Left renal pelvis (tissue), 4 donors: ENCODE data around the gene ARID4B. TPM values are rescaled to one million over a fixed set of nuclear protein-coding genes. Genes with fewer than 3 reads are reported as not detected.
"Not testable (repeated sequence)": the region's sequence is repeated elsewhere in the genome, so short reads cannot be mapped to it uniquely, and the experiment has no call there.

ENCODE experiments used
- DNase-seq, 4 donors: peaks; one replicate each; pipeline ENCODE4 v3.0.0-alpha.2; 2013; ENCODE audit warnings: low read depth in 4 of 4, low spot score in 3 of 4
- polyA plus RNA-seq, 4 donors: library from polyadenylated mRNA; unstranded; fragments of 120-200 nt; gene quantifications; one replicate each; pipeline ENCODE4 v1.2.1, GENCODE V29; 2013; ENCODE audit not compliant: insufficient read length in 4 of 4

The ARID4B gene
- polyA plus RNA-seq, 4 donors: 42.6 to 57.0 (median 49.4) TPM

DNA sequence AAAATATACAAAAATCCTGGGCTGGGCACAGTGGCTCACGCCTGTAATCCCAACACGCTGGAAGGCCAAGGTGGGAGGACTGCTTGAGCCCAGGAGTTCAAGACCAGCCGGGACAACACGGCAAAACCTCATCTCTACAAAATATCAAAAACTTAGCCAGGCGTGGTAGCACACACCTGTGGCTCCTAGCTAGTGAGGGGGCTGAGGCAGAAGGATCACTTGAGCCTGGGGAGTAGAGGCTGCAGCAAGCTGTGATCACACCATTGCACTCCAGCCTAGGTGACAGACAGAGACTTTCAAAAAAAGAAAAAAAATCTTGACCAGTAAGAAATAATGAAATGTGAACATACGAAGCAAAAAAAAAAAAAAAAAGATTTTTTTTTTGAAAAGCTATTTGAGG, 52.1 kb downstream of the ARID4B start:
- no peak for DNase-seq

DNA sequence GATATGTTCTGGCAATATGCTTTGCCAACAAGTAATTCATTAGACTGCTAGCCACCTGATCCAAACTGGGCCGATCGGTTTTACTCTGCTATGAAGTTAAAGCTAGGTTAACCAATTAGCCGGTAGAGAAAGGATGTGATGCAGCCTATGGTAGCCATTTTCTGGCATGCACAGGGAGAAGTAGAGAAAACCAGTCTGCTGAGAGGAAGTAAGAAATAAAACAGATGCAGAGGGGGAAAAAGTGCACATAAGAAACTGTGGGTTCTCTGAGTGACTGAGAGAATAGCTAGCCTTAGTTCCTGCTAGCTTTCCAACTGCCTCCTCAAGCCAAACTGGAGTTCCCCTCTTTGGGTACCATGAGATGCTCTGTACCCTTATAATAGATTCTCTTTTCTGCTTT, 52.8 kb downstream of the ARID4B start:
- no peak for DNase-seq

DNA sequence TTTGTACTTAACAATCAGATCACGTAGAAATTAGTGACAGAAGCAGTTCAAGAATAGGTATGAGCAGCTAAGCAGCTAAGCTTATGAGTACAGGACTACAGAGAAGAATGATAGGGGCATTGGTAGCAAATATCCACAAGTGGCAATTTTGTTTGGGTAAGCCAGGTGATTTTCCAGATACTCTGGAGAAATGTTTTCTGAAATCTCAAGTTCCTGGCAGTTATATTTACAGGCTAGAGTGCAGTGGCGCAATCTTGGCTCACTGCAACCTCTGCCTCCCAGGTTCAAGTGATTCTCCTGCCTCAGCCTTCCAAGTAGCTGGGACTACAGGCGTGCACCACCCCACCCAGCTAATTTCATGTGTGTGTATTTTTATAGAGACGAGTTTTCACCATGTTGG, 55.1 kb downstream of the ARID4B start:
- DNase-seq: no peak

DNA sequence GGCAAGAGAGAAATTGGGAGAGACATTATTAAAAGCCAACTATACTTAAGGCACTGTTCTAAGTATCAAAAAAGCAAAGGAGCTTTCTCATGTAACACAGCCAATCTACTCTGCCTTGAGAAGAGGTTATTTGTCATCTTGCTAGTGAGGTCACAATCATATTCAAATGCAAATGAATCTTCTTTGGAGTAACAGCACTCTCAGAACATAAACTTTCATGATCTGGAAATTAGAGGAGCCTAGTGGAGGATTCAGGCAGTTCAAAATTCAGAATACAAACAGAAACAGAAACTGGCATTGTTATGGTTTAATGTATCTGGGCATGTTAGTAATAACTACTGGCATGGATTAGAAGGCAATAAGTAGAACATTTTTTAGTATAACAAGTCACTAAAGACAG, 57.4 kb downstream of the ARID4B start:
- no peak for DNase-seq

GRCh38 chr1:235269990-235270389, 58.0 kb downstream of the ARID4B start:
- DNase-seq: not testable (repeated sequence)

- DNase-seq: no peak
Measured at GRCh38 chr1:235268379-235269125, 59.4 kb downstream of the ARID4B start.

GRCh38 chr1:235266967-235267366, 61.0 kb downstream of the ARID4B start:
- DNase-seq: no peak

DNA sequence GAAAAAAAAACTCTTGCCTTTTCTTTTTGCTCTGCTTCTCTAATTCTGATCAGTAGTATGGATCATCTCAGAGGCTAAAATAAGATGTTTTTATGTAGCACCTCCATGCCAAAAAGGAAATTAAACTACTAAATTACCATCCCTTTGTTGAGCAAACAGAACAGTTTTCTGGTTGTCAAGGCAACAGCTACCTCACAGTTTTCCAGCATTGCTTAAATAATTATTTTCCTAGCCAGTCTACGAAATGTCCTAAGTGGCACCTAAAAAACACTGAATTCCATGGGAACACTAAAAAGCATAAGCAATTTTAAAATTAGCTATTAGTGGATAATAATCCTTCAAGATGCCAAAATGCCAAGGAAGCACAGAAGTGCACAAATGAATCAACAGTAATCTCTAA, 61.7 kb downstream of the ARID4B start:
- no peak for DNase-seq

DNA sequence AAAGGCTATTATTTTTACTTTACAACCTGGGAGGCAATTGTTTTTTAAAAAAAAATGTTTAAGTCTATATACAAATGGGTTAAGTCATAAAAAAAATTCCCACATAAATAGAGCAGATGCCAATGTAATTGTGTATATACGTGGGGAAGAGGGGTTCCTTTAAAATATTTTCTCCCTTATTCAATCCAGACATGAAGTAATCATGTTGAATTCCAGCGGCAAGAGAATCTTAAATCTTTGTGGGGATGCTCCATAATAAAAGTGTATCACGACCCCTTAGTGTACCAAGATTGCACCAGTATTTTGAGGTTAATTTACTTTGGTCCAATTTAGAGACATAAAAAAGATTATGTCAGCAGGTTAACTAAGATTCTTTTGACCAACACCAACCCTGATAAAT, 62.1 kb downstream of the ARID4B start:
- DNase-seq: no peak

GRCh38 chr1:235264327-235264726, 63.7 kb downstream of the ARID4B start:
- no peak for DNase-seq

GRCh38 chr1:235262539-235262938, 65.4 kb downstream of the ARID4B start:
- no peak for DNase-seq

DNA sequence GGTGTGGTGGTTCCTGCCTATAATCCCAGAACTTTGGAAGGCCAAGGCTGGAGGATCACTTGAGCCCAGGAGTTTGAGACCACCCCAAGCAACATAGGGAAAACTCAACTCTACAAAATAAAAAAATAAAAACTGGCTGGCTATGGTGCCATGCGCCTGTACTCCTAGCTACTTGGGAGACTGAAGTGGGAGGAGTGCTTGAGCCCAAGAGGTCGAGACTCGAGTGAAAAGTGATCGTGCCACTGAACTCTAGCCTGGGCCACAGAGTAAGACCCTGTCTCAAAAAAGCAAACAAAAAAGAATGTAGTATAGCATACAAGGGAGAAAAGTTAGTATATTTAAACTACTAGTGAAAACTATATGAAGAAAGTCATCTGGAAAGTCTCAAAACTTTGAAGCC, 66.7 kb downstream of the ARID4B start:
- no peak for DNase-seq

DNA sequence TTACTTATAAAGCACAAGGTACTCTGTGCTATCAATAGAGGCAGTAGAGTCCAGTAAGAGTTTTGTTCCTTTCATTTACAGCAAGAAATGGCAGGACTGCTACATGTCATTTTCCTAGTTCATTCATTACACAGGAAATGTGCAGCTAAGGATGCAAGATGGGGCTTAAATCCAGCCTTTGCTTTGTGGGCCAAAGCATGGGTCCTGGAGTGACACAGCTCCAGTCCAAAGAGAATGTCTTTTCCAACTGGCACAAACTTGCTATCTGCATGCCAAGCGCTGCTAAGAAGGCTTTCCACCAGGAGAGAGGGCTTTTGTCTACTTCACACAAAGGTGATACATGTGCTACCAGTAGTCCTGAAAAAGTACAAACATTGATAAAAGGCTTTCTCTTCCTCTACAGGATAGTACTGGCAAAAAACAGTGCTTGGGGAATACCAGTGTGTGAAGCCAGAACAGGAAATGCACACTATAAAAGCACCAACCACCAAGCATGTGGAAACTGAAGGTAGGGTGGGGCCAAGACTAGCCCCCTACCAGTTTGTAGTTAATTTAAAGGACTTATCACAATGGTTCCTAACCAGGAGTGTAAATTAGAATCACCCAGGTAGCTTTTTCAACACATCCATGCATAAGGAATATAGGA, 68.7 kb downstream of the ARID4B start:
- no peak for DNase-seq

DNA sequence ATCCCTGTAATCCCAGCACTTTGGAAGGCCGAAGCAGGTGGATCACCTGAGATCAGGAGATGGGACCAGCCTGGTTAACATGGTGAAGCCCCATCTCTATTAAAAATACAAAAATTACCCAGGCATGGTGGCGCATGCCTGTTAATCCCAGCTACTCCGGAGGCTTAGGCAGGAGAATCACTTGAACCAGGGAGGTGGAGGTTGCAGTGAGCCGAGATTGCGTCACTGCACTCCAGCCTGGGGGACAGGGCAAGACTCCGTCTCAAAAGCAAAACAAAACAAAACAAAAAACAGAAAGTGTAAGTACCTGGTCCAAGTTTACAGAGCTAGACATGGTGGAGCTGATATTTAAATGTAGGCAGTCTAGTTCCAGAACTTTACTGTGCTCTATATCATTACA, 69.9 kb downstream of the ARID4B start:
- DNase-seq: not testable (repeated sequence)

DNA sequence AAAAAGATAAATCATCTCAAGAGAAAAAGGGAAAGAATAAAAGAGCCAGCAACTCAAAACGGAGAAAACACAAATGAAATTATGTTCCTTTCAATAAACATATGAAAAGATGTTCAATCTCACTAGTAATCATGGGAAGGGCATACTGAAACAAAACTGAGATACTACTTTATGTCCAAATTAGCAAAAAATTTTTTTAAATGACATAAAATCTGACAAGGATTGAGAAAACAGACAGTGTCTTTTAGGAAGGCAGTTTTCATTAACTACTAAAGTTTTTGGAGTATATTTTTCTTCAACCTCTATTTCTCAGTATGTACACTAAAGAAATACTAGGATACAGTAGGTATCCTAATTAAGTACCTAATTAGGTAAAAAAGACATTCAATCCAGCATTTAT, 73.3 kb downstream of the ARID4B start:
- no peak for DNase-seq

GRCh38 chr1:235253219-235253962, 74.6 kb downstream of the ARID4B start:
- DNase-seq: peak in 3 of 4 donors; percentile 12 to 44 (median 29)

DNA sequence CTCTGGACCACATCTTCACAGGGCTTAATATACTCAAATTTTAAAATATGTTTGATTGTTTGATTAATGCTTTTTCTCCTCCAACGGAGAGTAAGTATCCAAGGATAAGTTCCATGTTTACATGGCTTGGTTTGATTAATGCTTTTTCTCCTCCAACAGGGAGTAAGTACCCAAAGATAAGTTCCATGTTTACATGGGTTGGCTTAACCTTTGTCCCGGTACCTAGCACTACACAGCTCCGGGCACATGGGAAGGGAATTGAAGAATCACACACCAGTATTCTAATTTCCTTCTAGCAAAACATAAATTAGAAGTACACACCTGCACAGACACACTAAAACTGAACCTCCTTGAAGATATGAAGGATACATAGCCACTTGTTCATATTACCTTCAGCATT, 77.5 kb downstream of the ARID4B start:
- DNase-seq: no peak

DNA sequence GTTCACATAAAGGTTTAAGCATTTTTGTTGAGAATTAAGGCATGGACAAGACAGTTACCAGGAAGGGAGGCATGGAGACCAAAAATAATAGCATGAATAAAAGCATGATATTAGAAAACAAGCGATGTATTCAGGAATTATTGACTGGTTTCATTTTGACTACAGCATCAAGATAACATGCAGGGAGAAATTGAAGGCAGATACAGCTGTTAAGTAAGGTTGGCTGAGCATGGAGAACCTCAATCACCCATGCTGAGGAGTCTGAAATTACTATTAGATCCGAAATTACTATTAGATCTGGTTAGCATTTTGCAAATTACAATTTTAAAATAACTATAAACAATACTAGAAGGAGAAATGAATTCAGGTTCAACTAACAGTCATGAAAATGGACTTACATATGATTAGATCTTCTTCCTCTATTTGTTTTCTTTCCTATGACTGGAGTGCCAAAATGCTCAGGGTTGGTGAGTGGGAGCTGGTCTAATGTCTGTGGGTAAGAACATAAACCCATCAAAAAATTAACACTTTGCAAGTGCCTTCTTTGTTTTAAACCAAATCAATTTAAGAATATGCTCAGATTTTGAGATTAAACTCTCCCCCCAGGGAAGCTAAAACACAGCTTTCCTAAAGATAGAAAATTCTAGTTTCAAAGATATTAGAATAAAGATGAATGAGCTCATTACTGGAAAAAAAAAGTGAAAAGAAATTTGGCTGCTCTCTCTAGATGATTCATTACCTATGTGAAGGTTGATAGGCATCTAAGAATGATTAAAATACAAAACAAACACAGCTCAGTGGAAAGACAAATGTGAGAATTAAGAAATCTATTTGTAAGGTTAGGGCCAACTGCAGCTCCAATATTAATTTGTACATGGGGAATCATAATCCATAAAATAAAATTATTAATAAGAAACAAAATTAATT, 81.7 kb downstream of the ARID4B start:
- no peak for DNase-seq

GRCh38 chr1:235244974-235245592, 82.9 kb downstream of the ARID4B start:
- no peak for DNase-seq

DNA sequence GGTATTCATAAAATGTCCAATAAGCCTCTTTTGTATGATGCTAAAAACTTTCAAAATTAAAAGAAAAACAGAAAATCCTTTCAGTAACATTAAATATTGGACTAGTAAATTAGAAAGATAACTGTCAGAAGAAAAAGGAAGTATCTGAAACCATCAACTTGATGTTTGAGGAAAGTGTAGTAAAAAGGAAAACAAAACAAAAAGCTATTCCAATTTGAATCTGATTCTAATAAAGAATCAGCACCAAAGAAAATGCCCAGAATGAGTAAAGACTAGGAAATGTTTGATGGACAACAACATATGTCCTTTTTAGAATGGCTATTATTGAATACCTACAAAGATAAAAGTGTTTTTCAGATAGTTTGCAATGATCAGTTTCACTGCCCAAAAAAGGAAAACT, 87.0 kb downstream of the ARID4B start:
- DNase-seq: no peak
